ENCODE results near the gene HDLBP. TPM values are rescaled to one million over a fixed set of nuclear protein-coding genes. Genes with fewer than 3 reads are reported as not detected.
A peak's percentile ranks its signal among the peaks of the same experiment; 100 is the strongest.

The HDLBP gene
- polyA plus RNA-seq, 3 donors: 50.4 to 73.1 (median 69.9) TPM

DNA sequence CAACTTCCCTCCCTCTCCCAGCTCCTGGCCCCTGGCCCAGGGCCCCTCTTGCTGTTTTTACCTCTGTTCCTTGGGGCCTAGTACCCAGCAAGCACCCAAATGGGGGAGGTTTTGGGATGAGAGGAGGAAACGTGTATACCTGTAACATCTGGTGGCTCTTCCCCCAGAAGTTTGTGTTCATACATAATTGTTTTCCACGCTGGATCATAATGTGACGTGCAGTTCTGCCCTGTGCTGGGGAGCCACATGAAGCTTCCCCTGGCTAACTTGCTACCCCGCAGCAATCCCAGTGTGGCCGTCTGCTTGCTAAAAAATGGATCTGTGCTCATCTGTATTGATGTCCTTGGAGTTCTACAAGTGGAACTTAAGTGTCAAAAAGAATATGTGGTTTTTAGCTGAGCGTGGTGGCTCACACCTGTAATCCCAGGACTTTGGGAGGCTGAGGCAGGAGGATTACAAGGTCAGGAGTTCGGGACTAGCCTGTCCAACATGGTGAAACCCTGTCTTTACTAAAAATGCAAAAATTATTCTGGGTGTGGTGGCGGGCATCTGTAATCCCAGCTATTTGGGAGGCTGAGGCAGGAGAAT is 90.5 kb downstream of the HDLBP start:
- Mint-ChIP-seq H3K27ac (peak overlapping the region in 2 of 7 donors; percentile 24 to 50), H3K9me3 (peaks cover 0 to 2% (median 0%) of the 10 kb centered on the region in 7 donors), H3K36me3 (peaks cover 39 to 47% of the 10 kb centered on the region in 2 donors), H3K27me3 (ENCODE audit: low read depth in 3 of 3) (peaks cover 3 to 12% (median 10%) of the 10 kb centered on the region in 3 donors), H3K4me1 (peaks cover 11% of the 10 kb centered on the region), H3K4me3 (no peak overlapping the region)
- peaks cover 0 to 1% of the 10 kb centered on the region in 2 donors for H3K27me3 ChIP-seq (ENCODE audit: control insufficient read depth in 2 of 2, insufficient read depth in 2 of 2, low read length in 2 of 2)
- no peak overlapping the region for H2AFZ ChIP-seq (ENCODE audit: insufficient read depth, low read depth, low read length, poor library complexity, severe bottlenecking)
- H3K4me2 ChIP-seq (replicated peaks; ENCODE audit: extremely low read depth, low read length, poor library complexity, severe bottlenecking): no peak overlapping the region
- no peak overlapping the region for H3K4me3 ChIP-seq (replicated peaks in 1 of 3; ENCODE audit: low read depth in 2 of 3, low read length in 3 of 3)
- peaks cover 43 to 45% of the 10 kb centered on the region in 2 donors for H3K36me3 ChIP-seq (replicated peaks in 1 of 2; ENCODE audit: control insufficient read depth in 1 of 2, insufficient read depth in 2 of 2, low read length in 2 of 2)
- TF ChIP-seq, protein P1, sequence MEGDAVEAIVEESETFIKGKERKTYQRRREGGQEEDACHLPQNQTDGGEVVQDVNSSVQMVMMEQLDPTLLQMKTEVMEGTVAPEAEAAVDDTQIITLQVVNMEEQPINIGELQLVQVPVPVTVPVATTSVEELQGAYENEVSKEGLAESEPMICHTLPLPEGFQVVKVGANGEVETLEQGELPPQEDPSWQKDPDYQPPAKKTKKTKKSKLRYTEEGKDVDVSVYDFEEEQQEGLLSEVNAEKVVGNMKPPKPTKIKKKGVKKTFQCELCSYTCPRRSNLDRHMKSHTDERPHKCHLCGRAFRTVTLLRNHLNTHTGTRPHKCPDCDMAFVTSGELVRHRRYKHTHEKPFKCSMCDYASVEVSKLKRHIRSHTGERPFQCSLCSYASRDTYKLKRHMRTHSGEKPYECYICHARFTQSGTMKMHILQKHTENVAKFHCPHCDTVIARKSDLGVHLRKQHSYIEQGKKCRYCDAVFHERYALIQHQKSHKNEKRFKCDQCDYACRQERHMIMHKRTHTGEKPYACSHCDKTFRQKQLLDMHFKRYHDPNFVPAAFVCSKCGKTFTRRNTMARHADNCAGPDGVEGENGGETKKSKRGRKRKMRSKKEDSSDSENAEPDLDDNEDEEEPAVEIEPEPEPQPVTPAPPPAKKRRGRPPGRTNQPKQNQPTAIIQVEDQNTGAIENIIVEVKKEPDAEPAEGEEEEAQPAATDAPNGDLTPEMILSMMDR (IDR thresholded peaks at IDR 0.05): no peak
- 92% methylated on average over 6 of the region's 8 CpGs for WGBS (ENCODE audit: insufficient coverage)
- DNase-seq: no peak
- no peaks in the 10 kb centered on the region for H3K79me2 ChIP-seq (ENCODE audit: insufficient read depth, low read length)
- no peaks in the 10 kb centered on the region for H3K9me3 ChIP-seq (replicated peaks in 1 of 2; ENCODE audit: control insufficient read depth in 1 of 2, insufficient read depth in 1 of 2, low read length in 2 of 2)
- H3K27ac ChIP-seq (ENCODE audit: low read depth in 1 of 2, low read length in 2 of 2): no peak overlapping the region
- H4K20me1 ChIP-seq (ENCODE audit: insufficient read depth, low read length): no peaks in the 10 kb centered on the region
- no peaks in the 10 kb centered on the region for H3K4me1 ChIP-seq (ENCODE audit: control insufficient read depth in 1 of 2, insufficient read depth in 2 of 2, low read length in 2 of 2)
- intact Hi-C loops (cut with micrococcal nuclease): no loop called here
- no peak overlapping the region for H3K9ac ChIP-seq (ENCODE audit: insufficient read depth, low read length, poor library complexity, severe bottlenecking)

DNA sequence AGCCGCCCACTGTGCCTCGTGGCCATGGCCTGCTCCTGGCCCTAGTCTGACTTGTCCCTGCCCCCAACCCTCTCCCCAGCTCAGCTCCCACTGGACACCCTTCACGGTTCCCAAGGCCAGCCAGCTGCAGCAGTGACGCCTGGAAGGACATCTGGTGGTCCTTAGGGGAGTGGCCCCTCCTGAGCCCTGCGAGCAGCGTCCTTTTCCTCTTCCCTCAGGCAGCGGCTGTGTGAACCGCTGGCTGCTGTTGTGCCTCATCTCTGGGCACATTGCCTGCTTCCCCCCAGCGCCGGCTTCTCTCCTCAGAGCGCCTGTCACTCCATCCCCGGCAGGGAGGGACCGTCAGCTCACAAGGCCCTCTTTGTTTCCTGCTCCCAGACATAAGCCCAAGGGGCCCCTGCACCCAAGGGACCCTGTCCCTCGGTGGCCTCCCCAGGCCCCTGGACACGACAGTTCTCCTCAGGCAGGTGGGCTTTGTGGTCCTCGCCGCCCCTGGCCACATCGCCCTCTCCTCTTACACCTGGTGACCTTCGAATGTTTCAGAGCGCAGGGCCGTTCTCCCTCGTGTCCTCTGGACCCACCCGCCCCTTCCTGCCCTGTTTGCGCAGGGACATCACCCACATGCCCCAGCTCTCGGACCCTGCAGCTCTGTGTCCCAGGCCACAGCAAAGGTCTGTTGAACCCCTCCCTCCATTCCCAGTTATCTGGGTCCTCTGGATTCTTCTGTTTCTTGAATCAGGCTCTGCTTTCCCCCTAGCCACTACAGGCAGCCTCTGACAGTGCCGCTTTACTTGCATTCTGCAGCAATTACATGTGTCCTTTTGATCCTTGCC is 91.2 kb downstream of the HDLBP start:
- Histone ChIP-seq H3K79me2 (ENCODE audit: insufficient read depth, low read length) (no peaks in the 10 kb centered on the region), H4K20me1 (ENCODE audit: insufficient read depth, low read length) (no peaks in the 10 kb centered on the region), H2AFZ (ENCODE audit: insufficient read depth, low read depth, low read length, poor library complexity, severe bottlenecking) (no peak overlapping the region), H3K9ac (ENCODE audit: insufficient read depth, low read length, poor library complexity, severe bottlenecking) (no peak overlapping the region), H3K9me3 (replicated peaks in 1 of 2; ENCODE audit: control insufficient read depth in 1 of 2, insufficient read depth in 1 of 2, low read length in 2 of 2) (no peaks in the 10 kb centered on the region), H3K36me3 (replicated peaks in 1 of 2; ENCODE audit: control insufficient read depth in 1 of 2, insufficient read depth in 2 of 2, low read length in 2 of 2) (peaks cover 36 to 38% of the 10 kb centered on the region in 2 donors), H3K27ac (ENCODE audit: low read depth in 1 of 2, low read length in 2 of 2) (no peak overlapping the region), H3K4me2 (replicated peaks; ENCODE audit: extremely low read depth, low read length, poor library complexity, severe bottlenecking) (no peak overlapping the region), H3K4me3 (replicated peaks in 1 of 3; ENCODE audit: low read depth in 2 of 3, low read length in 3 of 3) (no peak overlapping the region), H3K27me3 (ENCODE audit: control insufficient read depth in 2 of 2, insufficient read depth in 2 of 2, low read length in 2 of 2) (peaks cover under 1 to 8% of the 10 kb centered on the region in 2 donors), H3K4me1 (ENCODE audit: control insufficient read depth in 1 of 2, insufficient read depth in 2 of 2, low read length in 2 of 2) (no peaks in the 10 kb centered on the region)
- Mint-ChIP-seq H3K27ac (peak overlapping the region in 3 of 7 donors; percentile 7 to 50 (median 24)), H3K9me3 (peaks cover 0 to 2% (median 0%) of the 10 kb centered on the region in 7 donors), H3K4me3 (no peak overlapping the region), H3K36me3 (peaks cover 34 to 40% of the 10 kb centered on the region in 2 donors), H3K4me1 (peaks cover 12% of the 10 kb centered on the region), H3K27me3 (ENCODE audit: low read depth in 3 of 3) (peaks cover 8 to 19% (median 16%) of the 10 kb centered on the region in 3 donors)
- no peak for DNase-seq
- intact Hi-C loops (cut with micrococcal nuclease): no loop called here
- TF ChIP-seq, protein P1 (IDR thresholded peaks at IDR 0.05): no peak
- WGBS (ENCODE audit: insufficient coverage): 58% methylated on average over 20 of the region's 26 CpGs
